GM18873 (cell line): Measurements from ENCODE around the gene TASL.
A peak's percentile ranks its signal among the peaks of the same experiment; 100 is the strongest.
"Not testable (repeated sequence)": the region's sequence is repeated elsewhere in the genome, so short reads cannot be mapped to it uniquely, and the experiment has no call there.

Source experiments
- ATAC-seq: cut with Tn5 transposase; IDR thresholded peaks from one replicate; pipeline ENCODE4 v1.9.1; 2021; ENCODE audit warnings: mild to moderate bottlenecking, moderate library complexity, moderate number of reproducible peaks; ENCODE audit not compliant: unreplicated experiment, low FRiP score

TASL gene

GRCh38 chrX:30577362-30577991, at the start of gene TASL:
Gene TASL (minus strand): TSS chrX:30577766. CDS start chrX:30560355, 17,411 bp downstream.
- ATAC-seq = peak; percentile 89

DNA sequence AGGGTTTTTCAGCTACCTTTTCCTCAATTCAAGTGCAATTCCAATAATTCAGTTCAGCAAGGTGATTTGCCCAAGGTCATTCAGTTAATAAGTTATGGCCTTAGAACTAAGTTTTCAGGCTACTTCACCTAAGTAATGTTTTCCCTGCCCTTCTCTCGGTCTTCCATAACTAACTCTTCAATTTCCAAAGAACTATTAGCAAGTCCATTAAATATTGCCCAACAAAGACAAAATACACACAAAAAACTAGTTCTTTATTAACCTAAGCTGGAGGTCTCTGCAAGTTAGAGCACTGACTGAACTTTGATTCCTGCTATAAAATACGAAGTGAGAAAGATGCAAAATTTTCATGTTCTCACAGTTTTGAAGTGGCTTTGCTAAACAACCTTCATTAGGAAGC, 48.8 kb upstream of the TASL start:
- no peak for ATAC-seq

DNA sequence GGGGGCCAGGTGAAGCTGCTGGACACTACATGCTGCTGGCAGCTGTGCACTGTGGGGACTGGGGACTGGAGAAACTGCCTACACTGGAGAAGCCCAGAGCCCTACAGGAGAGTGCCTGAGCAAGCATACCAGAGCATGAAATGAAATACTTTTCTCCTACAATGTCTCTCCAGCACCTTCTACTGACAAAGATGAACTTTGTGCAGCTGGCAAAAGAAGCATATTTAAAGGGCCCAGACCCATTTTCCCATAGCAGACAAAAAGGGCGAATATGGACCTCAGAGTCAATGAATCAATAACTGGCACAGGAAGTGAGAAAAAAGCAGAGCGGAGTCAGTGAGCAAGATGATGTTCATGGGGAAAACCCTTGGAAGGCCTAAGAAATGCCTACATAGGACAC, 44.8 kb upstream of the TASL start:
- no peak for ATAC-seq

- ATAC-seq = no peak
Measured at GRCh38 chrX:30620980-30621618, 43.5 kb upstream of the TASL start.

DNA sequence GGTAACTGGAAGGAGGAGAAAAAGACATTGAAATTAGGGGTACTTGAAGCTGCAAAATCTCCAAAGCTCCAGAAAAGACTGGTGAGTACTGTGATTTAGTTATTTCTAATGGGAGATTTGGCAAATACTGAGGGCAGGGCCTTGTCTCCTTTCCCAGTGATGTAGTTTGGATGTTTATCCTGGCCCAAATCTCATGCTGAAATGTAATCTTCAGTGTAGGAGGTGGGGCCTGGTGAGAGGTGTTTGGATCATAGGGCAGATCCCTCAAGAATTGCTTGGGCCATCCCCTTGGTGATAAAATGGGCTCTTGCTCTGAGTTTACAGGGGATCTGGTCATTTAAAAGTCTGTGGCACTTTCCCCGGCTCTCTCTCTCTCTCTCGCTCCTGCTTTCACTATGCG, 42.6 kb upstream of the TASL start:
- ATAC-seq = no peak

DNA sequence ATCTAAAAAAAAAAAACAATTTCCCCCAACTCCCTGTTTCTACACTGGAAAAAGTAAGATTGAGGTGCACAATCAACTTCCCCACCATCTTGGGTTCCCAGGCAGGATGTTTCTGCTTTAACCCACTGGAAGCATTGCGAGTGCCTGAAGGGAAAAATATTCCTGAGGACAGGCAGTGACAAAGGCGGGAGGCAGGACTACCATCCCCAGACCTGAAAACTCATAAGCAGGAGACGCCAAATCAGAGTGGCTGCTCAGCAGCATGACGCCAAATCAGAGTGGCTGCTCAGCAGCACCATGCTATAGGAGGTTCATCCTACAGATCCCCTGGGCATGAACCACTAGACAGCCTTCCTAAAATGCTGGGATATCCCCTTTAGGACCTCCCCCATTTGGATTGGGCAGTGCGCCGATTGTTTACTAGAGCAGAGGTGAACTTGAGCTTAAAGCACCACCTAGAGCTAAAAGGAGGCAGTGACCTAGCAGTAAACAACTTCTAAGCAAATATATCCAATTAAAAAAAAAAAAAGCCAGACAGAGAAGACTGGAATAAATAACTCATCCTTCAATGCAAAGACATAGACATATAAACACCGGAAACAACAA, 40.7 kb upstream of the TASL start:
- ATAC-seq = no peak

DNA sequence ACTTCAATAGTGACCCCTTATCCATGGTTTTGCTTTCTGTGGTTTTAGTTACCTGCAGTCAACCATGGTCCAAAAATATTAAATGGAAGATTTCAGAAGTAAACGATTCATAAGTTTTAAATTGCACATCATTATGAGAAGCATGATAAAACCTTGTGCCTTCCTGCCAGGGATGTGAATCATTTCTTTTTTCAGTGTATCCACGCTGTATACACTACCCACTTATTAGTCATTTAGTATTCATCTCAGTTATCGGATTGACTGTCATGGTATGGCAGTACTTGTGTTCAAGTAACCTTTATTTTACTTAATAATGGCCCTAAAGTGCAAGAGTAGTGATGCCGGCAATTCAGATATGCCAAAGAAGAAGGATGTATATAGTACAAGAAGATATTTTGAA, 37.7 kb upstream of the TASL start:
- ATAC-seq = peak; percentile 63

DNA sequence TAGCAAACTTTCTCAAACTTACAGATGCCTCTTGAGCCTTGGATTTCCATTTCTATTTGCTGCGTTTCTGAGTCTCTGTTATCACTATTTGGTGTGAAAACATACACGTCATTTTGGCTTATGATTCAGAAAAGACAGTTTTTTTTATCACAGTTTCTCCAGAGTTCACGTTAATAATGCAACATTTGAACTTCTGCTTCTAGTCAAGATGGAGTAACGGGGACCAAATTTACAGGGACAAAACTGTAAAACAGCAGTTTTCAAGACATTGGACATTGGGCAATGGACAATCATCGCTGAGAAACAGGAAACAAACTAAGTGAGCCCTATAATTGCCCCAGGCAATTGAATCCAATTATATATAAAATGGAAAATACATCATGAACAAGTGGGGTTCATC, 36.2 kb upstream of the TASL start:
- ATAC-seq = no peak

- ATAC-seq = no peak
Measured at GRCh38 chrX:30612250-30612655, 34.7 kb upstream of the TASL start.

- no peak for ATAC-seq
Measured at GRCh38 chrX:30610026-30610425, 32.5 kb upstream of the TASL start.

GRCh38 chrX:30607155-30607554, 29.6 kb upstream of the TASL start:
- no peak for ATAC-seq

GRCh38 chrX:30600269-30601176, 23.0 kb upstream of the TASL start:
- ATAC-seq = not testable (repeated sequence)

DNA sequence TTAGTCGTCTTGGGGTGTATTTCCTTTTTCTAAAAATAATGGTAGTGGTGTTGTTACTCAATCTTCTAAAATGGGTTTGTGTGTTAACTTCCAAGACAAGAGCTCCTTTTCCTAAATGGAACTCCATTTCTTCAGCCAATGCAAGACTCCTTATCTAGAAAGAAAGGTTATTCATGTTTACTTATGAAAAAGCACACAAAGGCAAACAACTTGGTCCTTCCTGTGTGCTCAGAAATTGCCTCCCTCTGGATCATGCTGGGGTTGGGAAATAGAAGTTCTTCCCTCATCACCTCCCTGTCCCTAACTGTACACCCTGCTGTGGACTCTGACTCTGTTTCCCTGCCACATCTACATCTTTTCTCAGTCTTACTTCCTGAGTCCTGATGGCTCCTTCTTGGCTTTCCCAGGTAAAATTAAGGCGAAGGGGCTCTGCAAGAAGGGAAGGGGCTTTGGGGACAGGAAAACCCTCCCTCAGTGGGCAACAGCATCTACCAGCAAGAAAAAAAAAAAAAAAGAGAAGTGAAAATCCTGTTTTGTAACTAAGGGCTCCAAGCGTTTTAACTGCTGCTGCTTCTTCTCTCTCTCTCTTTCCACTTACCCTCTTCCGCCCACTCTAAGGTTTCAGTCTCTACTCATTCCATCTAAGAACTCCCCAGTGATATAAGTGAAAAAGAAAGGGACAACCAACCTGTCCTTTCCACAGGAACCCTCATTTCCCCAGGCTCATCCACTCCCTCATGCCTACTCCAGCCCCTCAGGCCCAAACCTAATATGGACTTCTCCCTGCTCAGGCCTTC, 19.8 kb upstream of the TASL start:
- ATAC-seq = peak; percentile 75

DNA sequence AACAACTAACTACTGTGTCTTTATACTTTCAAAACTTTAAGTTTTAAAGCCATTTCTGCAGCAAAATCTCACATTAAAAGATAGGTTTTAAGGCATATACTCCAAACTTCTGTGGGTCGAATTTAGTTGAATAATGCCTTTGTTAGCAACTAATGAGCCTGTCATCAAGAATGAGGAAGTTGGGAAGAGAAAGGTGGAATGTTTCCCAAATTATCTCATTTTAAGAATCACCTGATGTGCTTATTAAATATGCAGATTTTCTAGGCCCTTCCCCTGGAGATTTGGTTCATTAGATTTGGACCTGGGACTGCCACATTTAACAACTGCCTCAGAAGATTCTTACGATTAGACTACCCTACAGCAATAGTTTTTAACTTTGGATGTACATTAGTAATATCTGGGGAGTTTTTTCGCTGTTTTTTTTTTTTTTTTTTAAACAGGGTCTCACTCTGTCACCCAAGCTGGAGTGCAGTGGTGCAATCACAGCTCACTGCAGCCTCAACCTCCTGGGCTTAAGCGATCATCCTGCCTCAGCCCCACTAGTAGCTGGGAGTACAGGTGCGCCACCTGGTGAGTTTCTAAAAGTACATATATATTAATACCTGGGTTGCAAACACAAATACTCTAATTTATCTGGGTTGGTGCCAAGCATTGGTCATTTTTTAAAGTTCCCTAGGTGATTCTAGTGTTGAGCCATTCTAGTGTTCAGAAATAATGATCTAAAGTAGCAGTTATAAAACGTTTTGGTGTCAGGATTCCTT, 16.1 kb upstream of the TASL start:
- ATAC-seq = peak; percentile 46

GRCh38 chrX:30592831-30593230, 15.3 kb upstream of the TASL start:
- no peak for ATAC-seq

GRCh38 chrX:30590368-30590767, 12.8 kb upstream of the TASL start:
- no peak for ATAC-seq

DNA sequence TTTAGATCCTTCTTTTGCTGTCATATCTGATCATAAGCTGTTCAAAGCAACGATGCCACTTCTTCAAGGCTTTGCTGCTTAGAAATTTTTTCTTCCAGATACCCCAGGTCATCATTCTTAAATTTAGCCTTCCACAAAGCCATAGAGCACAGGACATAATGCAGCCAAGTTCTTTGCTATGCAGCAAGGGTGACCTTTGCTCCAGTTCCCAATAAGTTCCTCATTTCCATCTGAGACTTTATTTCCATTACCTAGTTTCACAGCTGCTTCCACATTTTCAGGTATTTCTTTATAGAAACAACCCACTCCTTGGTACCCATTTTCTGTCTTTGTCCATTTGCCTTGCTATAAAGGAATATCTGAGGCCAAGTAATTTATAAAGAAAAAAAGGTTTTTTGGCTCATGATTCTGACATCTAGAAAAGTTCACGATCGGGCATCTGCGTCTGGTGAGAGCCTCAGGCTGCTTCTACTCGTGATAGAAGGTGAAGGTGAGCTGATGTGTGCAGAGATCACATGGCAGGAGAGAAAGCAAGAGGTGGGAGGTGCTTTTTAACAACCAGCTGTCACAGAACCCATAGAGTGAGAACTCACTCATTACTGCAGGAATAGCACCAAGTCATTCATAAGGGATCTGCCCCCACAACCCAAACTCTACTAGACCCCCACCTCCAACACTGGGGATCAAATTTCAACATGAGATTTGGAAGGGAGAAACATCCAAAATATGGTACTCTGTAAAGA, 11.8 kb upstream of the TASL start:
- ATAC-seq = no peak

- ATAC-seq = no peak
Measured at GRCh38 chrX:30586516-30586915, 8.9 kb upstream of the TASL start.

DNA sequence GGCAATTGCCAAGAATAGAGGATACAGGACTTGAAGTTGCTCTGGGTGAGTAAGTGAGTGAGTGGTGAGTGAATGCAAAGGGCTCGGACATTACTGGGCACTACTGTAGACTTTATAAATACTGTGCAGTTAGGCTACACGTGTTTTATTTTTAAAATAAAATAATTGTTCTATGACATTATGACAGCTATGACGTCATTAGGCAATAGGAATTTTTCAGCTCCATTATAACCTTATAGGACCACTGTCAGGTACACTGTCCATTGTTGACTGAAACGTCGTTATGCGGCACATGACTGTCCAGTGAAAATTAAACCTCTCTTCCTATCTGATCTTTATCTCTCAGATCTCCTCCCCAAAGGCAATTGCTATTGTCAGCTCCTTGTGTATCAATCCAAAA, 5.1 kb upstream of the TASL start:
- ATAC-seq = no peak
